GM12878 (cell line): ENCODE measurements around the gene APOC1. TPM values are rescaled to one million over a fixed set of nuclear protein-coding genes. Genes with fewer than 3 reads are reported as not detected.

Source experiments
- ATAC-seq: fragments of 200-7000 bp; cut with Tn5 transposase; 3 replicates; pipeline ENCODE4 v1.9.1; 2020; ENCODE audit warnings: mild to moderate bottlenecking, moderate library complexity
- BruUV-seq: library from RNA; stranded (reverse); fragments of 400-500 nt; replicated peaks from 2 replicates; lab custom pipeline; 2021; lab: Mats Ljungman, UMichigan
- CTCF ChIA-PET: fragments of 300-600 bp; sonication (Branson Sonifier 250); formaldehyde crosslinking; extraction: SDS; loops from one replicate; lab custom pipeline; 2021; ENCODE audit warnings: inconsistent platforms; lab: Yijun Ruan, JAX
- POLR2A ChIA-PET: fragments of 350-600 bp; formaldehyde crosslinking; extraction: SDS; loops from one replicate; lab custom pipeline; 2021; ENCODE audit warnings: inconsistent platforms; lab: Charles Lee
- RAD21 ChIA-PET: fragments of 300-600 bp; sonication (Branson Sonifier 250); formaldehyde crosslinking; loops from one replicate; lab custom pipeline; 2023; ENCODE audit warnings: antibody characterized with exemption; ENCODE audit not compliant: unreplicated experiment; lab: Charles Lee
- SMC1A ChIA-PET: fragments of 300-600 bp; sonication (Branson Sonifier 250); formaldehyde crosslinking; loops from one replicate; lab custom pipeline; 2023; ENCODE audit not compliant: unreplicated experiment, uncharacterized antibody; lab: Charles Lee
- DNase-seq: peaks from one replicate; pipeline ENCODE4 v3.0.0-alpha.2; 2011; ENCODE audit warnings: low read depth, low spot score
- FAIRE-seq: peaks from 3 replicates; lab custom pipeline; 2011; peaks lifted over from hg19 to GRCh38; lab: Jason Lieb, UNC
- H2AFZ ChIP-seq: 2 replicates; pipeline ENCODE4 v1.6.0; 2011; ENCODE audit warnings: low read depth, low read length, control low read depth; ENCODE audit not compliant: control insufficient read depth
- H3K27ac ChIP-seq: 2 replicates; pipeline ENCODE4 v1.5.1; 2011; ENCODE audit warnings: control low read depth; ENCODE audit not compliant: control insufficient read depth, insufficient read depth
- H3K27me3 ChIP-seq, 2 experiments: replicated peaks in 1 of 2; 2 replicates each; pipeline versions ENCODE4 v1.6.0 to v1.6.1; 2011; ENCODE audit warnings: low read length in 1 of 2; ENCODE audit not compliant: control insufficient read depth in 2 of 2, insufficient read depth in 2 of 2
- H3K36me3 ChIP-seq, 2 experiments: 2 replicates each; pipeline ENCODE4 v1.5.1; 2011; ENCODE audit warnings: low read length in 1 of 2; ENCODE audit not compliant: control insufficient read depth in 2 of 2, insufficient read depth in 2 of 2
- H3K4me1 ChIP-seq: 2 replicates; pipeline ENCODE4 v1.6.1; 2011; ENCODE audit warnings: mild to moderate bottlenecking, low read length, moderate library complexity, mixed read lengths; ENCODE audit not compliant: control insufficient read depth, insufficient read depth
- H3K4me2 ChIP-seq: 2 replicates; pipeline ENCODE4 v1.6.0; 2011; ENCODE audit warnings: control low read depth; ENCODE audit not compliant: control insufficient read depth, insufficient read depth
- H3K4me3 ChIP-seq: fragments of 200-600 bp; sonication (generic); 2 replicates; pipeline ENCODE4 v1.5.1; 2016
- H3K79me2 ChIP-seq: 2 replicates; pipeline ENCODE4 v1.6.0; 2011; ENCODE audit warnings: low read length; ENCODE audit not compliant: control insufficient read depth, insufficient read depth
- H3K9ac ChIP-seq: 2 replicates; pipeline ENCODE4 v1.8.0; 2011; ENCODE audit warnings: low read length, control low read depth, mixed read lengths; ENCODE audit not compliant: control insufficient read depth, insufficient read depth
- H3K9me3 ChIP-seq: replicated peaks from 3 replicates; pipeline ENCODE4 v1.5.1; 2011; ENCODE audit warnings: mild to moderate bottlenecking, low read length; ENCODE audit not compliant: control insufficient read depth, insufficient read depth
- H4K20me1 ChIP-seq: 2 replicates; pipeline ENCODE4 v1.6.0; 2011; ENCODE audit not compliant: control insufficient read depth, insufficient read depth
- BRCA1 ChIP-seq: IDR thresholded peaks from 2 replicates; pipeline ENCODE4 v1.6.1; 2011; ENCODE audit warnings: low read depth, low read length, improper control_type of control experiment
- CREM ChIP-seq: IDR thresholded peaks from 2 replicates; pipeline ENCODE4 v1.6.1; 2014; ENCODE audit warnings: antibody characterized with exemption, low read depth
- FOS ChIP-seq: IDR thresholded peaks from 3 replicates; pipeline ENCODE4 v1.6.1; 2011; ENCODE audit warnings: borderline replicate concordance; ENCODE audit not compliant: insufficient read length; ENCODE audit errors: extremely low read depth
- HSF1 ChIP-seq: fragments of 150-350 bp; IDR thresholded peaks from 2 replicates; pipeline ENCODE4 v1.6.1; 2014; ENCODE audit warnings: mild to moderate bottlenecking, low read depth, low read length
- JUND ChIP-seq: IDR thresholded peaks from 2 replicates; pipeline ENCODE4 v1.6.1; 2012; ENCODE audit warnings: low read depth, mild to moderate bottlenecking, low read length, improper control_type of control experiment, moderate library complexity
- MAX ChIP-seq: IDR thresholded peaks from 2 replicates; pipeline ENCODE4 v1.6.1; 2012; ENCODE audit warnings: low read depth, low read length, improper control_type of control experiment
- MXI1 ChIP-seq: fragments of 150-350 bp; IDR thresholded peaks from 2 replicates; pipeline ENCODE4 v1.6.1; 2011; ENCODE audit warnings: low read depth, mild to moderate bottlenecking, inconsistent platforms, low read length, improper control_type of control experiment
- POLR2A ChIP-seq: IDR thresholded peaks from 2 replicates; pipeline ENCODE4 v1.6.1; 2011; ENCODE audit warnings: low read depth, mild to moderate bottlenecking, low read length
- SIX5 ChIP-seq: IDR thresholded peaks from 2 replicates; pipeline ENCODE4 v1.6.1; 2011; ENCODE audit warnings: mild to moderate bottlenecking, low read depth, low read length, moderate library complexity; ENCODE audit not compliant: severe bottlenecking
- SPI1 ChIP-seq: IDR thresholded peaks from 2 replicates; pipeline ENCODE4 v1.6.1; 2011; ENCODE audit warnings: low read depth, mild to moderate bottlenecking, low read length, moderate library complexity, borderline replicate concordance; ENCODE audit not compliant: insufficient read depth
- WGBS: methylation state at CpG from one replicate; pipeline ENCODE4 v1.1.6; 2016; ENCODE audit warnings: low lambda C conversion rate; ENCODE audit not compliant: insufficient replicate concordance, insufficient coverage; ENCODE audit errors: missing lambda C conversion rate; 5-methylcytosine and 5-hydroxymethylcytosine counted together
- in situ Hi-C: fragments of 300-500 bp; cut with MboI; formaldehyde crosslinking; loops from 9 replicates; pipeline ENCODE4 v1.14.3; 2018; ENCODE audit warnings: mixed read lengths
- intact Hi-C: fragments of 100-400 bp; cut with micrococcal nuclease; formaldehyde crosslinking; loops from one replicate; pipeline ENCODE4 v1.14.2; 2022; ENCODE audit not compliant: unreplicated experiment
- polyA plus RNA-seq, 11 experiments: library from polyadenylated mRNA; depleted of rRNA in 4 of 11; unstranded in 6 of 11; stranded (reverse) in 5 of 11; fragments of >200 nt; fragmentation: Nextera tagmentation in 4 of 11; fragmentation: Illumina TruSeq in 1 of 11; extraction: Ambion mirVana in 4 of 11; extraction: Trizol in 1 of 11; gene quantifications; 1 replicate in 1 of 11; 2 replicates in 10 of 11; pipeline versions ENCODE4 v1.2.1 to v1.2.3, GENCODE V29; 2011 to 2016; ENCODE audit warnings: inconsistent platforms in 2 of 11, missing spikeins in 2 of 11, low read depth in 1 of 11
- total RNA-seq, 4 experiments: library from RNA; depleted of rRNA in 3 of 4; stranded (reverse); fragments of >200 nt in 3 of 4; fragmentation: Illumina TruSeq in 1 of 4; extraction: Trizol in 1 of 4; gene quantifications; 2 replicates each; pipeline versions ENCODE4 v1.2.1 to v1.2.3, GENCODE V29; 2013 to 2021
- TF ChIP-seq, protein P1 (sequence below): fragments of 450-650 bp; IDR thresholded peaks from 2 replicates; pipeline ENCODE4 v1.6.1; 2017; ENCODE audit warnings: antibody characterized with exemption, mild to moderate bottlenecking, moderate library complexity

Gene APOC1
- total and polyA plus RNA-seq, 10 of the 15 experiments (the other 5 are each of a cell fraction or from before 2014, with no cell fraction given) = 0.73 to 4.0 (median 2.6) TPM

DNA sequence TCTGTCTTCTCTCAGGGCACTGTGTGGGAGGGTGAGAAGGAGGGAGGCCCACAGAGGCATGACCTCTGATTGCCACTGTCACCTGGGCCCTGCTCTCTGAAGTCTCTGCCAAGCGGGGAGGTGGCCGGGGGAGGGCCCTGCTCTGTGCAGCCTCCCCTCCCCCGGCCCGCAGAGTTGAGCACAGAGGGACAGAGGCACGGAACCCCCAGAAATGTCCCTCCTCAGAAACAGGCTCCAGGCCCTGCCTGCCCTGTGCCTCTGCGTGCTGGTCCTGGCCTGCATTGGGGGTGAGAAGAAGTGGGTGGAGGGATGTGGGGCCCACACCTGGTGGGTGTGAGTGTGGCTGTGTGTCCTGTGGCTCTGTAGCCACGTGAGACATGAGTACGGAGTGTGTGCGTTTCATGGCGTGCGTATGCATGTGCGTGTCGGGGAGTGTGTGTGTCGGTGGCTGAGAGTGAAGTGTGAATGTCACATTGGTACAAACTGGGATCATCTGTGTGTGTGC is 27.7 kb downstream of the APOC1 start, which contains the start of gene APOC4 (continued):
- no peak for TF ChIP-seq HSF1
- no peak for TF ChIP-seq MXI1
- TF ChIP-seq, protein P1, sequence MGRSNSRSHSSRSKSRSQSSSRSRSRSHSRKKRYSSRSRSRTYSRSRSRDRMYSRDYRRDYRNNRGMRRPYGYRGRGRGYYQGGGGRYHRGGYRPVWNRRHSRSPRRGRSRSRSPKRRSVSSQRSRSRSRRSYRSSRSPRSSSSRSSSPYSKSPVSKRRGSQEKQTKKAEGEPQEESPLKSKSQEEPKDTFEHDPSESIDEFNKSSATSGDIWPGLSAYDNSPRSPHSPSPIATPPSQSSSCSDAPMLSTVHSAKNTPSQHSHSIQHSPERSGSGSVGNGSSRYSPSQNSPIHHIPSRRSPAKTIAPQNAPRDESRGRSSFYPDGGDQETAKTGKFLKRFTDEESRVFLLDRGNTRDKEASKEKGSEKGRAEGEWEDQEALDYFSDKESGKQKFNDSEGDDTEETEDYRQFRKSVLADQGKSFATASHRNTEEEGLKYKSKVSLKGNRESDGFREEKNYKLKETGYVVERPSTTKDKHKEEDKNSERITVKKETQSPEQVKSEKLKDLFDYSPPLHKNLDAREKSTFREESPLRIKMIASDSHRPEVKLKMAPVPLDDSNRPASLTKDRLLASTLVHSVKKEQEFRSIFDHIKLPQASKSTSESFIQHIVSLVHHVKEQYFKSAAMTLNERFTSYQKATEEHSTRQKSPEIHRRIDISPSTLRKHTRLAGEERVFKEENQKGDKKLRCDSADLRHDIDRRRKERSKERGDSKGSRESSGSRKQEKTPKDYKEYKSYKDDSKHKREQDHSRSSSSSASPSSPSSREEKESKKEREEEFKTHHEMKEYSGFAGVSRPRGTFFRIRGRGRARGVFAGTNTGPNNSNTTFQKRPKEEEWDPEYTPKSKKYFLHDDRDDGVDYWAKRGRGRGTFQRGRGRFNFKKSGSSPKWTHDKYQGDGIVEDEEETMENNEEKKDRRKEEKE = no peak

GRCh38 chr19:44943801-44944249 is 29.4 kb downstream of the APOC1 start:
- H3K9ac ChIP-seq = no peak overlapping the region
- no peaks in the 10 kb centered on the region for H3K79me2 ChIP-seq
- no peaks in the 10 kb centered on the region for H3K9me3 ChIP-seq
- peak overlapping the region; percentile 67 for H2AFZ ChIP-seq
- H3K4me1 ChIP-seq = peaks cover 19% of the 10 kb centered on the region
- H3K36me3 ChIP-seq = no peaks in the 10 kb centered on the region
- RAD21 ChIA-PET = interaction anchor here (1.3 kb wide), 1 partner anchor 8 kb away, joined by 4 read pairs; no protein-coding TSS in a partner anchor
- H4K20me1 ChIP-seq = no peaks in the 10 kb centered on the region
- DNase-seq (no peak), FAIRE-seq (peak; percentile 49), ATAC-seq (peak; percentile 99)
- no peaks in the 10 kb centered on the region for H3K27me3 ChIP-seq
- no peak overlapping the region for H3K4me3 ChIP-seq
- 0 out of 2 replicates have a peak overlapping the region, but pooled peaks have one; percentile 1 for H3K4me2 ChIP-seq
- H3K27ac ChIP-seq = no peak overlapping the region
- CTCF ChIA-PET = interaction anchor here (1.0 kb wide), 1 partner anchor 8 kb away, joined by 4 read pairs; no protein-coding TSS in a partner anchor
- intact Hi-C loops (no loop called here), in situ Hi-C loops (no loop called here)
- 6% methylated on average over 10 of the region's 10 CpGs for WGBS
- no TSS peak for BruUV-seq
- SMC1A ChIA-PET = interaction anchor here (1.0 kb wide), 1 partner anchor 98 kb away, joined by 4 read pairs; the partner anchor contains the start of gene NECTIN2
- POLR2A ChIA-PET = interaction anchor here (0.5 to 1.0 kb wide), 2 partner anchors 11 to 28 kb away, joined by 4 to 6 read pairs; partner anchors contain the start of gene CLPTM1
- peak; percentile 80; the same call in 1 of the 2 replicates for TF ChIP-seq MAX
- TF ChIP-seq BRCA1 = no peak
- no peak for TF ChIP-seq JUND
- TF ChIP-seq SPI1 = peak; percentile 96
- TF ChIP-seq SIX5 = no peak
- TF ChIP-seq CREM = no peak
- TF ChIP-seq POLR2A = peak; percentile 61
- TF ChIP-seq FOS = no peak
- TF ChIP-seq HSF1 = no peak
